NCI-H526 treated with DMSO at 0.1 percent for 48 hours (cell line): Measurements from ENCODE around the gene CA9.
A peak's percentile ranks its signal among the peaks of the same experiment; 100 is the strongest.

Source experiments
- DNase-seq: peaks from one replicate; lab custom pipeline; 2025; lab: John Stamatoyannopoulos, UW

Gene CA9

DNA sequence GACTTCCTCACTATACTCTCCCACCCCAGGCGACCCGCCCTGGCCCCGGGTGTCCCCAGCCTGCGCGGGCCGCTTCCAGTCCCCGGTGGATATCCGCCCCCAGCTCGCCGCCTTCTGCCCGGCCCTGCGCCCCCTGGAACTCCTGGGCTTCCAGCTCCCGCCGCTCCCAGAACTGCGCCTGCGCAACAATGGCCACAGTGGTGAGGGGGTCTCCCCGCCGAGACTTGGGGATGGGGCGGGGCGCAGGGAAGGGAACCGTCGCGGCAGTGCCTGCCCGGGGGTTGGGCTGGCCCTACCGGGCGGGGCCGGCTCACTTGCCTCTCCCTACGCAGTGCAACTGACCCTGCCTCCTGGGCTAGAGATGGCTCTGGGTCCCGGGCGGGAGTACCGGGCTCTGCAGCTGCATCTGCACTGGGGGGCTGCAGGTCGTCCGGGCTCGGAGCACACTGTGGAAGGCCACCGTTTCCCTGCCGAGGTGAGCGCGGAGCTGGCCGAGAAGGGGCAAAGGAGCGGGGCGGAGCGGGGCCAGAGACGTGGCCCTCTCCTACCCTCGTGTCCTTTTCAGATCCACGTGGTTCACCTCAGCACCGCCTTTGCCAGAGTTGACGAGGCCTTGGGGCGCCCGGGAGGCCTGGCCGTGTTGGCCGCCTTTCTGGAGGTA, 2.1 kb downstream of the CA9 start:
- DNase-seq, result no peak

GRCh38 chr9:35679091-35679490, 5.4 kb downstream of the CA9 start:
- DNase-seq, result no peak

- DNase-seq, result no peak
These were observed 6.1 kb downstream of the CA9 start for GRCh38 chr9:35679766-35680330.

GRCh38 chr9:35680331-35681105, 6.8 kb downstream of the CA9 start:
- DNase-seq, result peak; percentile 97

DNA sequence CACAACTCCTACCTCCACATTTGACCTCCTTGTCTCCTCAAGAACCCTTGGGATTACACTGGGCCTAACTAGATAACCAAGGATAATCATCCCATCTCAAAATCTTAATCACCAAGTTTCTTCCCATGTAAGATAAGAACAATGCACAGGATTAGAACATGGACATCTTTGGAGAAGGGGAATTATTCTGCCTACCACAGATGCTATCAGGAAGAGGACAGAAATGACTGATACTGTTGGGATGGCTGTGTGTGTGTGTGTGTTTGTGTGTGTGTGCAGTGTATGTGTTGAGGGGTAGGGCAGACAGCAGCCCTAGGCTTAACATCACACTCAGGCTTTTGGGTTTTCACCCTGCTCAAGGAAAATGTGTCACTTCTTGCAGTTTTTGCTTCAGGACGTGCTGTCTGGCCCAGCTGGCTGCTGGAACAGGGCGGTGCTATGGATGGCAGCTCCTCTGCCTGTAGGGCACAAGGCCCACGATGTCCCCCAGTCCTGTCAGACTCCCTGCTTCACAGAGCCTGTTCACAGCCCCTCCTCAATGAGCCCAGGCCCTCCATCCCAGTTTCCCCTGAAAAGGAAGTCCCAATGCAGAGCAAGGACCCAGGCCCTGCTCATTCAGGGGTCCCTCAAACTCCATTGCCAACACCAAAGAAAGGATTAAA, 7.7 kb downstream of the CA9 start:
- DNase-seq, result no peak

GRCh38 chr9:35682051-35682450, 8.3 kb downstream of the CA9 start:
- no peak for DNase-seq

- no peak for DNase-seq
These were observed 9.0 kb downstream of the CA9 start for GRCh38 chr9:35682520-35683315.

GRCh38 chr9:35683323-35683722, 9.6 kb downstream of the CA9 start:
- no peak for DNase-seq

- DNase-seq, result no peak
These were observed 11.2 kb downstream of the CA9 start for GRCh38 chr9:35684921-35685320.

DNA sequence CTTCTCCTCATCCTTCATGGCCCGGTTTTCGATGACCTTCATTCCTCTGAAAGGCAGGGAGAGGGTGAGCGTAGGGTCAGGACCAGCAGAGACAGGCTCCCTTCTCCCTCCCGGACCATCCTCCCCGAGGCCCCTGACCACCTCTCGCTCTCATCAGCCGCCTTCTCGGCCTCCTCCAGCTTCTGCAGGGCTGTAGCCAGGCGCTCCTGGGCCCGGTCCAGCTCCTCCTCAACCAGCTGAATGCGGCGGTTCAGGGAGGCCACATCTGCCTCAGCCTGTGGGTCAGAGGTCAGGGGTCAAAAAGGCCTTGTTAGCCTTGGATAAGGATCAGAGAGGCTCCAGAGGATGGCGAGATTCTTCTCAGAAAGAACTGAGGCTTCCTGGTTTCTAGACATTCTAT, 11.8 kb downstream of the CA9 start:
- DNase-seq, result no peak

DNA sequence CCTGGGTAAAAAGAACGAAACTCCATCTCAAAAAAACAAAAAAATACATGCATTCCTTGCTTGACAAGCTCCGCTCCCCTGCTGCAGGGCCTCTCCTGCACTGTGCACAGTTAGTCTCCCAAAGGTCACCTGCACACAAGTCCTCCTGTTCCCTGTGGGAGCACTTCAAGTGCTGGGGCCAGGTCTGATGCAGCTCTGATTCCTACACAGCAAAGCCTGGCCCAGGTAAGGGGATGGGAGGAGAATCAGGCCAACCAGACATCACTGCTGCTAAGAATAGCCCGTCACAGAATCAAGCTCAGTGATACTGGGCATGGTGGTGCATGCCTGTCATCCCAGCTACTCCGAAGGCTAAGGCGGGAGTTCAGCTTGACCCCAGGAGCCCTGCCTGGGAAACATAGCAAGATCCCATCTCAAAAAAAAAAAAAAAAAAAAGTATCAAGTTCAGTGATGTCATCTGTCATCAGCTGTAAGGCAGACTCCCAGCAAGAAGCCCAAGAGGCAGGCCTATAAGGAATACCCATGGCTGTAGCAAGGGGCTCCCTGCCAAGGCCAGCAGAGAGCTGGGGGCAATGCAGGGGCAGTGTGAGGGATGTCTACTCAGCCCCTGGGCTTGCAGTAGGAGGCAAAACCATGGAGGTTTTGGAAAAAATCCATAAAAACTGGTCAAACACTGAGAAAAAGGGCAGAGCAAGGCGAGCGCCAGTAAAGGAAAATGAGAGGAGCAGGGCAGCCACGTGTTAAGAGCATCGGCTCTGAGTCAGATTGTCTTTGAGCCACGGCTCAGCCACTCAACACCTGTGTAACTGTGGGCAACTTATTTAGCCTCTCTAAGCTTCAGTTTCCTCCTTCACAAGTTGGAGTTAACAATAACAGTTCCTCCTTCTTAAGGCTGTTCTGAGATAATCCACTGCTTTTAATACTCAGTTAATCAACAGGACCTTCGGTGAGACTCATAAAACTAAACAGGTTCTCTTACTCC, 12.8 kb downstream of the CA9 start:
- DNase-seq, result no peak

- DNase-seq, result no peak
These were observed 13.6 kb downstream of the CA9 start for GRCh38 chr9:35687306-35687705.

GRCh38 chr9:35687972-35688557, 14.3 kb downstream of the CA9 start:
- no peak for DNase-seq

DNA sequence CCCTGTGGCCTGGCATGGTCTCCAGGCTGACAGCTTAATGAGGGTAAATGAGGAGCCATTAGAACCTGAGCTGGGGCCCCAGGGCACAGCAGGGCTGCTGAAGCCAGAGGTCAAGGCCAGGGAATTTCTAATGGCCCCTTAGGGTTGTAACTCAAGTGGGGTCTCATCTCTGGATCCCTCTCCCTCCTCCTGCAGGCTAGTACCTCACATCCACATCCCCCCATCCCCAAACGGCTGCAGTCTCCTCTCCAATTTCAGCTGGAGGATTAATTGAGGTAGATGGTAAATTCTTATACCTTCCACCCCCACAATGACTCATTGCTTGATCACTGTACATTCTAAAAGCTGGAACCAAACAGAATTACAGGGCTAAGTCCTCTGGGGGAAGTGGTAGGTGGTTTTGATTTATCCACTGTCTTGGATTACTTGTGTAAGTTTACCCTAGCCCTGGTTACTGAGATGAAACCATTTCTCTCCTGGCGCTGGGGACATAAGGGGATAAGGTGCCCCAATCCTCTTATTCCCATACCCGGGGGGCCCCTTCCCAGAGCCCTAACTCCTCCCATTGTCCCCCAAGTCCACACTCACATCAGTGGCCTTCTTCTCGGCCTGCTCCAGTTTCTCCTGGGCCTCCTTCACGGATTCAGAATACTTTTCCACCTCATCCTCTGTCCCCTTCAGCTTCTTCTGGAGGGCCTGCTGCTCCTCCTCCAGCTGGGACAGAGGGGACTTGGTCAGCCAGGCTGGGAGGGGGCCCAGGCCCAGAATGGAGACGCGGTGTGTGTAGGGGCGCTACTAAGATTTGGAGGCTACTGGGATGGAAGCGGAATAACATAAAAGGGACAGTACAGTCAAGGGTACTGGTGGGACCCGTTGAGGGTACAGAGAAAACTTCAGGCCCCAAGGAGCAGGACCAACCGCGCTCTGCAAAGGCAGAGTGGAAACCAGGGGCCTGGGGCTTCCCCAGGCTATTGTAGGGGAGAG, 15.1 kb downstream of the CA9 start:
- DNase-seq, result no peak

GRCh38 chr9:35689542-35690293, 16.0 kb downstream of the CA9 start, which contains the start of gene TPM2:
TPM2 (minus strand) TSS chr9:35689925; CDS start chr9:35689817, 108 bp downstream.
- no peak for DNase-seq

DNA sequence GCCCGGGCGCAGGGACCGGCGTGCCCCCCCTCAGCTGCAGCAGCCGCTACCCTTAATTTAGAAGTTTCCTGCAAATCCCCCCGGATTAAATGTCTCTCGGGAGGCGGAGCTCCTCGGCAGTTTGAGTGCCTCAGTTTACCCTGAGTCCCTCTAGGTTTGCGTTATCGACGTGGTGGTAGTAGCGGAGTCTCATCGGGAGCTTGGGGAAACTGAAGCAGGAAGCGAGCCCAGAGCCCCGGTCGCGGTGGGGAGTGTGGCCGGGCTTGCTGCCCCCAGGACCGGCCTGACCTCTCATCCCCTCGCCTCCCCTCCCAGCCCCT, 16.5 kb downstream of the CA9 start:
- no peak for DNase-seq

GRCh38 chr9:35690614-35691333, 17.0 kb downstream of the CA9 start:
- no peak for DNase-seq

GRCh38 chr9:35691334-35691650, 17.6 kb downstream of the CA9 start:
- no peak for DNase-seq
